GM10266 (cell line): ENCODE data around the gene OR2G3.

Source experiments
- DNase-seq: peaks from one replicate; pipeline ENCODE4 v3.0.0; 2012; ENCODE audit errors: extremely low spot score
- TF ChIP-seq, protein P1 (sequence below): IDR thresholded peaks from 2 replicates; pipeline ENCODE4 v1.5.1; 2012; ENCODE audit warnings: mild to moderate bottlenecking, low read depth; ENCODE audit not compliant: control insufficient read depth, insufficient read depth; ENCODE audit errors: missing control alignments

The OR2G3 gene

DNA sequence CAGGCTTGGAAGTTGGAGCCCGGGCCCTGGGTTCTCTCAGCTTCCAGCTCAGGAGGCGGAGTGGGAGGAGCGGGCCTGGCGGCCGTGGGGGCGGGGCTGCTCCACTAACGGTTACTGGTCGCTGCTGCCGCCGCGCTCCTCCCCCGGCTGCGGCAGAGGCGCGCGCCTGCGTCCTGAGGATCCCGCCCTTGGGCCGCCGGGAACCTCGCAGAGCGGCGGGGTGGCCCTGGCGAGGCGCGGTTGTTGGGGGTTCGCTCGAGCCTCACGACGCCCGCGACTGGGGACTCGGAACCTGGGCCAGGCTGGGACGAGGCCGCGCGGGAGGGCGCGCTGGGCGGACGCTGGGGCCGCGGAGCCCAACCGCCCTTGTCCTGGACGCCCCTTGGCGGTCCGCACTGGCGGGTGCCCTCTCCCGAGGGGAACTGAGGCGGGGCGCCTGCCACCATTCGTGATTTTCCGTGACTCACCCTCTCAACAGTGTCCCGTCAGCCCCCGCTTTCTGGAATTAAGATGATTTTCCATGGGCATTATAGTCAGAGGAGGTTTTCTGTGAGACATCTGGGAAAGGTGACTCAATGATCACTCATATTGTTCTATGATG, 34.1 kb downstream of the OR2G3 start:
- DNase-seq = no peak

DNA sequence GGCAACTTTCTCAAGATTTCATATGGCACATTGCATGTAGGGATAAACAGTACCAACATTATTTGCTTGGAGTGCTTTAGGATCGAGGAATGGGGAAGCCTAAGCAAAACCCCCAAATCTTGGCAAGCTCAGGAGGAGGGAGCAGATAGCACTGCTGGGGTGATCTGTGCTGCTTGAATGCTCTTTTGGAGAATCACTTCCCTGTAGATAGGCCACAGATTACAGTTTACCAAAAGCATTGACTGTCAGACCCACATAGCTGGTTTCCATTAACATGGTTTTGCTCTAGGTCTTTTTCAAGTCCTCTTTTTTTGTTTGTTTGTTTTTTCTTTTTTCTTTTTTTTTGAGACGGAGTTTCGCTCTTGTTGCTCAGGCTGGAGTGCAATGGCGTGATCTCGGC, 37.4 kb downstream of the OR2G3 start:
- DNase-seq = no peak

More for the DNA sequence above, 34.1 kb downstream of the OR2G3 start:
- TF ChIP-seq, protein P1, sequence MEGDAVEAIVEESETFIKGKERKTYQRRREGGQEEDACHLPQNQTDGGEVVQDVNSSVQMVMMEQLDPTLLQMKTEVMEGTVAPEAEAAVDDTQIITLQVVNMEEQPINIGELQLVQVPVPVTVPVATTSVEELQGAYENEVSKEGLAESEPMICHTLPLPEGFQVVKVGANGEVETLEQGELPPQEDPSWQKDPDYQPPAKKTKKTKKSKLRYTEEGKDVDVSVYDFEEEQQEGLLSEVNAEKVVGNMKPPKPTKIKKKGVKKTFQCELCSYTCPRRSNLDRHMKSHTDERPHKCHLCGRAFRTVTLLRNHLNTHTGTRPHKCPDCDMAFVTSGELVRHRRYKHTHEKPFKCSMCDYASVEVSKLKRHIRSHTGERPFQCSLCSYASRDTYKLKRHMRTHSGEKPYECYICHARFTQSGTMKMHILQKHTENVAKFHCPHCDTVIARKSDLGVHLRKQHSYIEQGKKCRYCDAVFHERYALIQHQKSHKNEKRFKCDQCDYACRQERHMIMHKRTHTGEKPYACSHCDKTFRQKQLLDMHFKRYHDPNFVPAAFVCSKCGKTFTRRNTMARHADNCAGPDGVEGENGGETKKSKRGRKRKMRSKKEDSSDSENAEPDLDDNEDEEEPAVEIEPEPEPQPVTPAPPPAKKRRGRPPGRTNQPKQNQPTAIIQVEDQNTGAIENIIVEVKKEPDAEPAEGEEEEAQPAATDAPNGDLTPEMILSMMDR = no peak

DNA sequence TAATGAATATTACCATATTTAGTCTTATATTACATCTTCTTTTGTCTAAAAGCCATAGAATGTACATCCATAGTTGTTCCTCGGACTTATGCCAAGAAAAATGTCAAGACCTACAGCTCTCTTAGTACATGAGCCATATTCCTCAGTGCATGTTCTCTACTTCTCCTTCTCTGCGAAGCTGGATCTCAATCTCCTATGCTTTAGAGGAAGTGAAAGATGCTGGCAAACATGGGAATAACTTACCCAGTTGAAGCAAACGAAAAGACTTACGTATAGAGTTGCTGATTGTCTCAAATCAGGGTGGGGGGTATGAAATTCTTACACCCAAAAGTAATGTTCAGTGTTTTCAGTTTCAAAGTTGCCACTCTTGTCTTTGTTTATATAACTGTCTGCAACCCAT, 41.5 kb downstream of the OR2G3 start:
- no peak for DNase-seq
- TF ChIP-seq, protein P1 = no peak

More for the DNA sequence above, 37.4 kb downstream of the OR2G3 start:
- TF ChIP-seq, protein P1 = no peak

DNA sequence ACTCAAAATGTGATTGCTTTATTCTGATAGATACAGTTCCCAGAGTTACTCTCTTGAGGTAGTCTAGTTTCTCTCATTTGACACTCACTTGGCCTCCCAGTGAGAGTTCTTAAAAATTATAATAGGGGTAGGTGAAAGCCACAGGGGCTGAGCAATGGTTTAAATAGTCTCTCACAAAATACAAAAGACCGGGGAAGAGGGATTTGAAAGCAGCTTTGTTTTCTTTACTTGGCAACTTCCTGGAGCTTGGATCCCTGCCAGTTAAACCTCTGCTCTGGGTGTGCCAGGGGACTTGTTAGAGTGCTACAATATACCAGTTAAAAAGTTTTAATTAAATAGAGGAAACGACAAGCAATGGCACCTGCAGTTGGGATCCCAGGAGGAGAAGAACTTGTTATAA, 42.5 kb downstream of the OR2G3 start:
- TF ChIP-seq, protein P1 = no peak
- no peak for DNase-seq

DNA sequence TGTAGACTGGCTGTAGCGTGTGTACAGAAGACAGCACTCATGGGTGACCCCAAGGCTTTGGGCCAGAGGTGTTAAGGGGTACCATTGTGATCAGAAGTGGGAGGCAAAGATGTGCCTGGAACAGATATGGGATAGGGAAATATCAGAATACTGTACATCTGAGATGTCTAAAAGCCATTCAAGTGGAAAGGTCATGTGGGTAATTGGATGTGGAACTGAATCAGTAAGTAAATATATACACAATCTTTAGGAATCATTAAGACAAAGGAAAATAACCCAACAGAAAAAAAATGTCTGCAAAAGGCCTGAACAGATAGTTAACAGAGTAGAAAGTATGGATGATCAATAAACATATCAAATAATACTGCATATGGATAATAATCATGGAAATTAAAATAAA, 47.7 kb downstream of the OR2G3 start:
- DNase-seq = no peak
- TF ChIP-seq, protein P1 = no peak
